AG10803 (cell line): ENCODE data around the gene C9.
"Not testable (repeated sequence)": the region's sequence is repeated elsewhere in the genome, so short reads cannot be mapped to it uniquely, and the experiment has no call there.

Source experiments
- DNase-seq: peaks from one replicate; pipeline ENCODE4 v3.0.0; 2010; ENCODE audit warnings: low read depth
- H3K4me3 ChIP-seq: 2 replicates; pipeline ENCODE4 v1.5.1; 2011; ENCODE audit warnings: mild to moderate bottlenecking, low read length, control low read depth
- TF ChIP-seq, protein P1 (sequence below): conservative IDR thresholded peaks from 2 replicates; pipeline ENCODE4 v1.5.1; 2011; ENCODE audit warnings: mild to moderate bottlenecking, low read length, control low read depth, inconsistent platforms

The C9 gene

DNA sequence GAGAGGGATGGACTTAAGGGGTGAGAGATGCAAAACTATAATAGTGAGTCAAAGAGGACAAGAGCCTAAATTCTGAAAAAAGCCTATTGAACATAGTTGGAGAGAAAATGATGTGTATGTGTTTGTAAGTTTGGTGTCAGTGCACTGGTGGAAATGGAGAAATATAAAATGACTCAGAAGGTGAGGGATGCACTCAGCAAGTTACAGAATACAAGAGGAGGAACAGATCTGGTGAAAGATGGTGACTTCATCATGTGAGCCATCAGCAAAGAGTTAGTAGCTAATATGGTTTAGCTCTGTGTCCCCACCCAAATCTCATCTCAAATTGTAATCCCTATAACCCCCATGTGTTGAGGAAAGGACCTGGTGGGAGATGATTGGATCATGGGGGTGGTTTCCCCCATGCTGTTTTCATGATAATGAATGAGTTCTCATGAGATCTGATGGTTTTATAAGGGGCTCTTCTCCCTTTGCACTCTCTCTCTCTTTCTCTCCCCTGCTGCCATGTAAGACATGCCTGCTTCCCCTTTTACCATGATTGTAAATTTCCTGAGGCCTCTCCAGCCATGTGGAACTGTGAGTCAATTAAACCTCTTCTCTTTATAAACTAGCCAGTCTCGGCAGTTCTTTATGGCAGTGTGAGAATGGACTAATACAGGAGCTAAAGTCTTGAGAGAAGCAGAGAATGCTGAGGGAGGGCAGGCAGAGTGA, 114.6 kb downstream of the C9 start:
- DNase-seq: no peak

DNA sequence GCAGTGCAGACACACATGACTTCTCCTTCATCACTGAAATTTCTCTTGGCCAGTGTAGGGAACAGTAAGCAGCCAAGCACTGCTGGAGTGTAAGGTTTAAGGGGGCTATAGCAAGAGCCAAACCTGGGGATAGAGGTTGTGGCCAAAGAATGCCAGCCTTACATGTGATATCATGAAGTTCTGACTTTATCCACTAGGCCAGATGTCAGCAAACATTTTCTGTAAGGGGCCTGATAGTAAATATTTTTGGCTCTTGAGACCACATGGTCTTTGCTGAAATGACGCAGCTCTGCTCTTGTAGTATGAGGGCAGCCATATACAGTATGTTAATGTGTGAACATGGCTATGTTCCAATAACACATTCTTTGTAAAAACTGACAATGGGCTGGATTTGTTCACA, 115.2 kb downstream of the C9 start:
- H3K4me3 ChIP-seq: no peak overlapping the region
- TF ChIP-seq, protein P1, sequence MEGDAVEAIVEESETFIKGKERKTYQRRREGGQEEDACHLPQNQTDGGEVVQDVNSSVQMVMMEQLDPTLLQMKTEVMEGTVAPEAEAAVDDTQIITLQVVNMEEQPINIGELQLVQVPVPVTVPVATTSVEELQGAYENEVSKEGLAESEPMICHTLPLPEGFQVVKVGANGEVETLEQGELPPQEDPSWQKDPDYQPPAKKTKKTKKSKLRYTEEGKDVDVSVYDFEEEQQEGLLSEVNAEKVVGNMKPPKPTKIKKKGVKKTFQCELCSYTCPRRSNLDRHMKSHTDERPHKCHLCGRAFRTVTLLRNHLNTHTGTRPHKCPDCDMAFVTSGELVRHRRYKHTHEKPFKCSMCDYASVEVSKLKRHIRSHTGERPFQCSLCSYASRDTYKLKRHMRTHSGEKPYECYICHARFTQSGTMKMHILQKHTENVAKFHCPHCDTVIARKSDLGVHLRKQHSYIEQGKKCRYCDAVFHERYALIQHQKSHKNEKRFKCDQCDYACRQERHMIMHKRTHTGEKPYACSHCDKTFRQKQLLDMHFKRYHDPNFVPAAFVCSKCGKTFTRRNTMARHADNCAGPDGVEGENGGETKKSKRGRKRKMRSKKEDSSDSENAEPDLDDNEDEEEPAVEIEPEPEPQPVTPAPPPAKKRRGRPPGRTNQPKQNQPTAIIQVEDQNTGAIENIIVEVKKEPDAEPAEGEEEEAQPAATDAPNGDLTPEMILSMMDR: no peak
- no peak for DNase-seq

More for the DNA sequence above, 114.6 kb downstream of the C9 start:
- no peak overlapping the region for H3K4me3 ChIP-seq
- TF ChIP-seq, protein P1: no peak

DNA sequence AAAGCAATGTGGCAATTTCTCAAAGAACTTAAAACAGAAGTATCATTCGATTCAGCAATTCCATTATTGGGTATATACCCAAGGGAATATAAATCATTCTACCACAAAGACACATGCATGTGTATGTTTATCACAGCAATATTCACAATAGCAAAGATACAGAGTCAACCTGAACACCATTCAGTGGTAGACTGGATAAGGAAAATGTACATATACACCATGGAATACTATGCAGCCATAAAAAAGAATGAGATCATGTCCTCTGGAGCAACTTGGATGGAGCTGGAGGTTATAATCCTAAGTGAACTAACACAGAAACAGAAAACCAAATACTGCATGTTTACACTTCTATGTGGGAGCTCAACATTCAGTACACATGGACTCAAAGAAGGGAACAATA, 123.5 kb downstream of the C9 start:
- DNase-seq: no peak
- no peak overlapping the region for H3K4me3 ChIP-seq

DNA sequence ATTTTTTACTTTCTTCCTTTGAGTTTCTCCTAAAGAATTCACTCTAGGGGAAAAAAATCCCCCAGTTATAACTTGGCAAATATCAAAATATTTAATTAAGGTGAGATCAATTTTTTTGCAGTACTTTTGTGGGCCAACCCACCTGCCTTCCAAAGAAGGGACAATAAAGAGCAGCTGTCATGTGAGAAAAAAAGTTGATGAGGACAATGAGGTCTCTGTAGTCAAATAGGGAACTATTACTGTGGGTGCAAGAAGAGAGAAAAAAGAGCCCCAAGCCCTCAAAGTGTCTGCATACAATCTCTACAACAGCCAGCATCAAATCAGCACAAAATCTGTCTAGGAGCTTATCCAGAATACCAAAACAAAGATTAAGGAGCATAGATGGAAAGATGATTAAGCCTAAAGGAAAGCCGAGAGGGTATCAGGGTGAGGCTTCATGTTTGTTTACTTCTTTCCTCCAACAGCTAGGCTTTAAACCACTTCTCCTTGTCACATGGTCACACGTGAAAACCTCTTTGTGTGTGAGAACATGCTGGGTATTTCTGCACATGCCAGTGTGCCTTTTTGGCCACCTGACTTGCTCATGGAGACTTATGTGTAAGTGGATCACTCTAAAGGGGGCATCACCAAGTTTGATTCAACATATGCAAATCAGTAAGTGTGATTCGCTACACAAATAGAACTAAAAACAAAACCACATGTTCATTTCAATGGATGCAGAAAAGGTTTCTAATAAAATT, 125.8 kb downstream of the C9 start:
- H3K4me3 ChIP-seq: no peak overlapping the region
- no peak for DNase-seq

More for the DNA sequence above, 123.5 kb downstream of the C9 start:
- TF ChIP-seq, protein P1: no peak

DNA sequence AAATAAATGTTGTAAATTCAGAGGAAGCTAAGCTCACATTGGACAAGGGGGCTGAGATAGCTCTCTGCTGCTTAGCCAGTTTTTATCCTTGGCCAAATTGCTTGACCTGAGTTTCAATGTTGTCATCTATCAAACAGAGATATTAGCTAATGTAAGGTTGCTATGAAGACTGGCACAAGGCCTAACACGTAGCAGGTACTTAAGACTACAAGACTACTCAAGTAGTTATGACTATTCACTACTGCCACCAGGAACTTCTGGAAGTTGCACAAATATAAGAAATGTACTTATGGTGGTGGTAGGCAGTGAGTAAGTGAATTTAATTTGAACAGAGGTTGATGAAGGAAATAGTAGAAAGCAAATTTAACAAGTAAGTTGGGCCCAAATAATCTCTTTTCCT, 127.6 kb downstream of the C9 start:
- H3K4me3 ChIP-seq: no peak overlapping the region
- TF ChIP-seq, protein P1: no peak
- DNase-seq: no peak

More for the DNA sequence above, 125.8 kb downstream of the C9 start:
- TF ChIP-seq, protein P1: no peak

DNA sequence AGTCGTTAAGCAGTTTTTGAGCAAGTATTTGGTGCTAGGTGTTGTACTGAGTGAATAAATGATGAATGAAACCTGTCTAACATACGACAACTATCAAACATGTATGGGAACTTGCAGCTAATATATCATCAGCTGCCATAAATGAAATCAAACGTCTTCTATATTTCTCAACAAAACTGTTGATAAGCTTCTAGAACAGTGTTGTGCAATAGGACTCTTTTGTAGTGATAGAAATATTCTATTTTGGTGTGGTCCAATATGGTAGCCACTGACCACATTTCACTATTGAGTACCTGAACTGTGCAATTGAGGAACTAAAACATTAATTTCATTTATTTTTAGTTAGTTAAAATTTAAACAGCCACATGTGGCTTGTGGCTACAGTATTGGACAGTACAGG, 128.6 kb downstream of the C9 start:
- TF ChIP-seq, protein P1: no peak
- DNase-seq: no peak
- no peak overlapping the region for H3K4me3 ChIP-seq

DNA sequence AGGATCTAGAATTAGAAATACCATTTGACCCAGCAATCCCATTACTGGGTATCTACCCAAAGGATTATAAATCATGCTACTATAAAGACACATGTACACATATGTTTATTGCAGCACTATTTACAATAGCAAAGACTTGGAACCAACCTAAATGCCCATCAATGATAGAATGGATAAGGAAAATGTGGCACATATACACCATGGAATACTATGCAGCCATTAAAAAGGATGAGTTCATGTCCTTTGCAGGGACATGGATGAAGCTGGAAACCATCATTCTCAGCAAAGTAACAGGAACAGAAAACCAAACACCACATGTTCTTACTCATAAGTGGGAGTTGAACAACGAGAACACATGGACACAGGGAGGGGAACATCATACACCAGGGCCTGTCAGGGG, 129.8 kb downstream of the C9 start:
- DNase-seq, H3K4me3 ChIP-seq: not testable (repeated sequence)
